DND-41 (cell line): ENCODE measurements around the gene SLC41A2.

ENCODE experiments used
- CTCF ChIP-seq: IDR thresholded peaks from 2 replicates; pipeline ENCODE4 v1.5.1; 2012; ENCODE audit warnings: borderline replicate concordance, low read length, moderate library complexity, mild to moderate bottlenecking; ENCODE audit not compliant: poor library complexity, severe bottlenecking; ENCODE audit errors: extremely low read depth
- EZH2 ChIP-seq: IDR thresholded peaks from 3 replicates; pipeline ENCODE4 v1.6.1; 2012; ENCODE audit warnings: borderline replicate concordance, low read depth, mild to moderate bottlenecking, moderate library complexity, low read length, inconsistent platforms; ENCODE audit not compliant: severe bottlenecking

- TF ChIP-seq CTCF (no peak), EZH2 (no peak)
Measured at GRCh38 chr12:104973250-104973649, 15.2 kb upstream of the SLC41A2 start.
